SK-N-SH treated with all-trans-retinoic acid at 6 μM for 48 hours (cell line): ENCODE data around the gene COX19.

Experiments
- ARNTL ChIP-seq: fragments of 450-650 bp; formaldehyde crosslinking; IDR thresholded peaks from 2 replicates; pipeline ENCODE4 v1.5.0; 2020; ENCODE audit warnings: low read depth, mild to moderate bottlenecking, moderate library complexity, borderline replicate concordance
- BACH2 ChIP-seq: fragments of 250-450 bp; sonication (Bioruptor Pico); IDR thresholded peaks from 2 replicates; pipeline ENCODE4 v1.9.0; 2021; ENCODE audit warnings: mild to moderate bottlenecking, borderline replicate concordance
- CREB5 ChIP-seq: fragments of 250-450 bp; sonication (Bioruptor Pico); IDR thresholded peaks from 2 replicates; pipeline ENCODE4 v1.5.1; 2020; ENCODE audit warnings: low read depth, mild to moderate bottlenecking, moderate library complexity
- CSRNP3 ChIP-seq: fragments of 250-450 bp; sonication (Bioruptor Pico); IDR thresholded peaks from 2 replicates; pipeline ENCODE4 v1.5.1; 2021; ENCODE audit warnings: mild to moderate bottlenecking, moderate library complexity
- PATZ1 ChIP-seq: fragments of 250-450 bp; sonication (Bioruptor Pico); IDR thresholded peaks from 2 replicates; pipeline ENCODE4 v1.8.0; 2020; ENCODE audit warnings: mild to moderate bottlenecking, moderate library complexity, borderline replicate concordance
- SNAI2 ChIP-seq: fragments of 250-450 bp; sonication (Bioruptor Pico); IDR thresholded peaks from 2 replicates; pipeline ENCODE4 v1.5.0; 2020; ENCODE audit warnings: mild to moderate bottlenecking, moderate library complexity
- TCF4 ChIP-seq: fragments of 250-450 bp; sonication (Bioruptor Pico); IDR thresholded peaks from 2 replicates; pipeline ENCODE4 v1.8.0; 2021; ENCODE audit warnings: mild to moderate bottlenecking, moderate library complexity, borderline replicate concordance
- TSHZ2 ChIP-seq: fragments of 250-450 bp; sonication (Bioruptor Pico); IDR thresholded peaks from 2 replicates; pipeline ENCODE4 v1.5.0; 2020; ENCODE audit warnings: mild to moderate bottlenecking, moderate library complexity
- ZC3H10 ChIP-seq: fragments of 250-450 bp; sonication (Bioruptor Pico); IDR thresholded peaks from 2 replicates; pipeline ENCODE4 v1.5.1; 2021; ENCODE audit warnings: mild to moderate bottlenecking, moderate library complexity
- ZFP3 ChIP-seq: fragments of 250-450 bp; sonication (Bioruptor Pico); IDR thresholded peaks from 2 replicates; pipeline ENCODE4 v1.5.0; 2020; ENCODE audit warnings: mild to moderate bottlenecking, moderate library complexity
- ZFP30 ChIP-seq: fragments of 450-650 bp; formaldehyde crosslinking; IDR thresholded peaks from 2 replicates; pipeline ENCODE4 v1.5.0; 2022; ENCODE audit warnings: mild to moderate bottlenecking, moderate library complexity

- no peak for TF ChIP-seq BACH2 (CRISPR knock-in tag)
- TF ChIP-seq TCF4, result no peak
- no peak for TF ChIP-seq PATZ1 (CRISPR knock-in tag)
- no peak for TF ChIP-seq CSRNP3 (CRISPR knock-in tag)
- TF ChIP-seq ZC3H10 (CRISPR knock-in tag), result no peak
- no peak for TF ChIP-seq ZFP3 (CRISPR knock-in tag)
- TF ChIP-seq ZFP30 (CRISPR knock-in tag), result no peak
- TF ChIP-seq CREB5 (CRISPR knock-in tag), result no peak
- TF ChIP-seq ARNTL (CRISPR knock-in tag), result no peak
- TF ChIP-seq SNAI2, result no peak
- TF ChIP-seq TSHZ2 (CRISPR knock-in tag), result no peak
Measured at GRCh38 chr7:1005303-1005702, 30.0 kb upstream of the COX19 start.
